ENCODE results near the gene LRRK1.

DNA sequence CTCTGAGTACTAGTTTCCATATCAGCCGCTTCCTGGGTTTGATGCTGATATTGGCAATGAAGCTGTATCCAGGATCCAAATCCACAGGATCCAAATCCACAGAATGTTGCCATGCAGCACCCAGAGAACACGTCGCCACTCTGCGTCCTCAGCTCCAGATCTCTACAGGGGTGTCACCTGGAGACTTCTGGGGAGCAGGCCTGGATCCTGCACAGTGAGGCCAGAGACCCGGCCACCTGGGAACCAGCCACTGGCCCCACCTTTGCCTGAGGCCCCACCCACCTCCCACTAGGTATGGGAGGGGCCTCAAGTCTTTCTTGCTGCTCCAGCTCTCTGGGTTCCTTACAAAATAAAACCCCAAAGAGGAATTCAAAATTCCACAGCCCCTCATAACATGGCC, 123.9 kb downstream of the LRRK1 start:
- TF ChIP-seq SMC3 (IDR thresholded peaks at IDR 0.05) (no peak), RFX5 (IDR thresholded peaks at IDR 0.05) (no peak), POLR2AphosphoS2 (conservative IDR thresholded peaks at IDR 0.05; ENCODE audit: low read length) (no peak), POLR2A (IDR thresholded peaks at IDR 0.05; ENCODE audit: low read length) (no peak), EHMT2 (IDR thresholded peaks at IDR 0.05; ENCODE audit: low read depth) (no peak)
- TF ChIP-seq, protein P1, sequence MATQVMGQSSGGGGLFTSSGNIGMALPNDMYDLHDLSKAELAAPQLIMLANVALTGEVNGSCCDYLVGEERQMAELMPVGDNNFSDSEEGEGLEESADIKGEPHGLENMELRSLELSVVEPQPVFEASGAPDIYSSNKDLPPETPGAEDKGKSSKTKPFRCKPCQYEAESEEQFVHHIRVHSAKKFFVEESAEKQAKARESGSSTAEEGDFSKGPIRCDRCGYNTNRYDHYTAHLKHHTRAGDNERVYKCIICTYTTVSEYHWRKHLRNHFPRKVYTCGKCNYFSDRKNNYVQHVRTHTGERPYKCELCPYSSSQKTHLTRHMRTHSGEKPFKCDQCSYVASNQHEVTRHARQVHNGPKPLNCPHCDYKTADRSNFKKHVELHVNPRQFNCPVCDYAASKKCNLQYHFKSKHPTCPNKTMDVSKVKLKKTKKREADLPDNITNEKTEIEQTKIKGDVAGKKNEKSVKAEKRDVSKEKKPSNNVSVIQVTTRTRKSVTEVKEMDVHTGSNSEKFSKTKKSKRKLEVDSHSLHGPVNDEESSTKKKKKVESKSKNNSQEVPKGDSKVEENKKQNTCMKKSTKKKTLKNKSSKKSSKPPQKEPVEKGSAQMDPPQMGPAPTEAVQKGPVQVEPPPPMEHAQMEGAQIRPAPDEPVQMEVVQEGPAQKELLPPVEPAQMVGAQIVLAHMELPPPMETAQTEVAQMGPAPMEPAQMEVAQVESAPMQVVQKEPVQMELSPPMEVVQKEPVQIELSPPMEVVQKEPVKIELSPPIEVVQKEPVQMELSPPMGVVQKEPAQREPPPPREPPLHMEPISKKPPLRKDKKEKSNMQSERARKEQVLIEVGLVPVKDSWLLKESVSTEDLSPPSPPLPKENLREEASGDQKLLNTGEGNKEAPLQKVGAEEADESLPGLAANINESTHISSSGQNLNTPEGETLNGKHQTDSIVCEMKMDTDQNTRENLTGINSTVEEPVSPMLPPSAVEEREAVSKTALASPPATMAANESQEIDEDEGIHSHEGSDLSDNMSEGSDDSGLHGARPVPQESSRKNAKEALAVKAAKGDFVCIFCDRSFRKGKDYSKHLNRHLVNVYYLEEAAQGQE (IDR thresholded peaks at IDR 0.05) = no peak
- TF ChIP-seq, protein P2, sequence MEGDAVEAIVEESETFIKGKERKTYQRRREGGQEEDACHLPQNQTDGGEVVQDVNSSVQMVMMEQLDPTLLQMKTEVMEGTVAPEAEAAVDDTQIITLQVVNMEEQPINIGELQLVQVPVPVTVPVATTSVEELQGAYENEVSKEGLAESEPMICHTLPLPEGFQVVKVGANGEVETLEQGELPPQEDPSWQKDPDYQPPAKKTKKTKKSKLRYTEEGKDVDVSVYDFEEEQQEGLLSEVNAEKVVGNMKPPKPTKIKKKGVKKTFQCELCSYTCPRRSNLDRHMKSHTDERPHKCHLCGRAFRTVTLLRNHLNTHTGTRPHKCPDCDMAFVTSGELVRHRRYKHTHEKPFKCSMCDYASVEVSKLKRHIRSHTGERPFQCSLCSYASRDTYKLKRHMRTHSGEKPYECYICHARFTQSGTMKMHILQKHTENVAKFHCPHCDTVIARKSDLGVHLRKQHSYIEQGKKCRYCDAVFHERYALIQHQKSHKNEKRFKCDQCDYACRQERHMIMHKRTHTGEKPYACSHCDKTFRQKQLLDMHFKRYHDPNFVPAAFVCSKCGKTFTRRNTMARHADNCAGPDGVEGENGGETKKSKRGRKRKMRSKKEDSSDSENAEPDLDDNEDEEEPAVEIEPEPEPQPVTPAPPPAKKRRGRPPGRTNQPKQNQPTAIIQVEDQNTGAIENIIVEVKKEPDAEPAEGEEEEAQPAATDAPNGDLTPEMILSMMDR (IDR thresholded peaks at IDR 0.05) = no peak

Data from A549 (cell line).